Erythroblast (primary cell): ENCODE data around the gene DENND4C.

Source experiments
- GATA1 ChIP-seq: IDR thresholded peaks from 2 replicates; pipeline ENCODE4 v1.6.1; 2011; ENCODE audit warnings: low read depth, mild to moderate bottlenecking, control low read depth, low read length, moderate library complexity
- POLR2A ChIP-seq: IDR thresholded peaks from 2 replicates; pipeline ENCODE4 v1.6.1; 2011; ENCODE audit warnings: mild to moderate bottlenecking, low read length

DNA sequence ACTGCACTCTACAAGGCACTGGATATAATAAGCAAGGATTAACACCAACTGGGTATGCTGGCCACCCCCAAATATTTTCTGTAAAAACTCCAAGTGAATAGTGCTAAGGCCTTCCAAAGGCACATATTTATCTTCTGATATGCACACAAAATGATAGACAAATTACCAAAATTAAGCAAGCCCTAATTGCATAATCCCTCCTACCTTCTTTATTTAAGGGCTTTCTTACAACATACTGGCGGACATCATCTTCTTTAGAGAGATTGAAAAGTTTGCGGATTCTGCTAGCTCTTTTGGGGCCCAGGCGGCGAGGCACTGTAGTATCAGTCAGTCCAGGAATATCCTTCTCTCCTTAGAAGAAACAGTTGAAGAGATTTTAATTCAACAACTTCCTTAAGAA, 147.7 kb downstream of the DENND4C start:
- no peak for TF ChIP-seq POLR2A
- TF ChIP-seq GATA1 = no peak
